OCI-LY7 (cell line): ENCODE results near the gene GRID1. TPM values are rescaled to one million over a fixed set of nuclear protein-coding genes. Genes with fewer than 3 reads are reported as not detected.

Experiments
- BruUV-seq: library from RNA; stranded (reverse); fragments of 400-500 nt; replicated peaks from 2 replicates; lab custom pipeline; 2021; lab: Mats Ljungman, UMichigan
- CTCF ChIA-PET: fragments of 300-600 bp; sonication (Branson Sonifier 250); formaldehyde crosslinking; loops from one replicate; lab custom pipeline; 2022; ENCODE audit warnings: antibody characterized with exemption; ENCODE audit not compliant: unreplicated experiment; lab: Charles Lee
- POLR2A ChIA-PET: fragments of 300-600 bp; sonication (Branson Sonifier 250); formaldehyde crosslinking; loops from one replicate; lab custom pipeline; 2022; ENCODE audit warnings: antibody characterized with exemption; lab: Charles Lee
- DNase-seq: peaks from one replicate; pipeline ENCODE4 v3.0.0-alpha.2; 2015; ENCODE audit warnings: low spot score
- H2AFZ ChIP-seq: fragments of 200-600 bp; sonication (generic), shearing (Covaris generic); 2 replicates; pipeline ENCODE4 v1.6.1; 2014; ENCODE audit warnings: mild to moderate bottlenecking, antibody characterized with exemption, low read length, moderate library complexity
- H3K27ac ChIP-seq: fragments of 200-600 bp; sonication (generic); 2 replicates; pipeline ENCODE4 v1.5.1; 2014; ENCODE audit warnings: mixed run types, low read depth, mild to moderate bottlenecking, moderate library complexity, low read length, inconsistent platforms; ENCODE audit not compliant: poor library complexity, severe bottlenecking
- H3K36me3 ChIP-seq: fragments of 200-600 bp; sonication (generic); 2 replicates; pipeline ENCODE4 v1.6.1; 2014; ENCODE audit warnings: mild to moderate bottlenecking, antibody characterized with exemption, low read length, moderate library complexity, mixed read lengths; ENCODE audit not compliant: insufficient read depth
- H3K4me1 ChIP-seq: fragments of 200-600 bp; sonication (generic); 2 replicates; pipeline ENCODE4 v1.5.1; 2014; ENCODE audit warnings: mild to moderate bottlenecking, low read length; ENCODE audit not compliant: insufficient read depth, poor library complexity, severe bottlenecking
- H3K4me2 ChIP-seq: fragments of 200-600 bp; sonication (generic); 2 replicates; pipeline ENCODE4 v1.6.1; 2014; ENCODE audit warnings: mild to moderate bottlenecking, low read length
- H3K4me3 ChIP-seq: fragments of 200-600 bp; sonication (generic); 2 replicates; pipeline ENCODE4 v1.5.1; 2014; ENCODE audit warnings: mild to moderate bottlenecking, low read depth, low read length; ENCODE audit not compliant: poor library complexity, severe bottlenecking
- H3K79me2 ChIP-seq: fragments of 200-600 bp; sonication (generic); 2 replicates; pipeline ENCODE4 v1.6.1; 2016; ENCODE audit warnings: low read depth, mild to moderate bottlenecking, low read length, moderate library complexity, mixed read lengths; ENCODE audit not compliant: insufficient read depth
- H3K9me2 ChIP-seq: fragments of 200-600 bp; sonication (generic); 2 replicates; pipeline ENCODE4 v1.6.1; 2016; ENCODE audit warnings: mild to moderate bottlenecking, low read length, mixed read lengths; ENCODE audit not compliant: insufficient read depth
- H3K9me3 ChIP-seq: fragments of 200-600 bp; sonication (generic); 2 replicates; pipeline ENCODE4 v1.6.1; 2014; ENCODE audit warnings: mild to moderate bottlenecking, mixed run types, low read length, mixed read lengths
- H4K20me1 ChIP-seq: fragments of 200-600 bp; sonication (generic); 2 replicates; pipeline ENCODE4 v1.6.1; 2014; ENCODE audit warnings: mild to moderate bottlenecking, antibody characterized with exemption, low read length, moderate library complexity, mixed read lengths; ENCODE audit not compliant: insufficient read depth
- EZH2phosphoT487 ChIP-seq: fragments of 200-600 bp; sonication (generic); IDR thresholded peaks from 2 replicates; pipeline ENCODE4 v1.6.1; 2018; ENCODE audit warnings: low read depth, borderline replicate concordance, mild to moderate bottlenecking, mixed run types, antibody characterized with exemption, low read length, moderate library complexity, mixed read lengths
- intact Hi-C: fragments of 100-400 bp; cut with micrococcal nuclease; formaldehyde crosslinking; loops from one replicate; pipeline ENCODE4 v1.10.0; 2022; ENCODE audit not compliant: unreplicated experiment
- total RNA-seq, 2 experiments: library from RNA; depleted of rRNA in 1 of 2; stranded (reverse); fragments of >200 nt in 1 of 2; shearing (Covaris generic) in 1 of 2; gene quantifications; 2 replicates each; pipeline ENCODE4 v1.2.3, GENCODE V29; 2014 to 2022
- TF ChIP-seq, protein P1 (sequence below): fragments of 200-600 bp; sonication (generic); conservative IDR thresholded peaks from 2 replicates; pipeline ENCODE4 v1.5.1; 2014; ENCODE audit warnings: mild to moderate bottlenecking, antibody characterized with exemption, low read length, moderate library complexity, mixed read lengths

GRID1 gene
- total RNA-seq, 2 experiments from 2014 or later = 1.6 to 3.7 TPM

DNA sequence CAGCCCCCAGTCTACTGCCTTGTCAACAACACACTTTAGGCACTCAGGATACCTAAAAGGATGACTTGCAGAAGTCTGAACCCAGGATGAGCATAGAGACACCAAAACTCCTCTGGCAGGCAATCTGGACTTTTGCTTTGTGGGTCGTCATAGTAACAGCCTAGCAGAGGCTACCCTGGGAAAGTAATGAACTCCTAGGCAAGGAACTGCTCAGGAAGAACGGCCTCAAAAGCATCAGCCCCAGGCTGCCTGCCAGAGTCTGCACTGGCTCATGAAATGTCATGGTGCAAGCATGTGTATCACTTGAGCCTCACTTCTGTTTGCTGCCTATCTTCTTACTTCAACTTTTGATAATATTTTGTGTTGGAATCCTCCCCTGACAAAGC lies 715.1 kb downstream of the GRID1 start:
- Histone ChIP-seq H4K20me1 (no peaks in the 10 kb centered on the region), H3K4me1 (no peaks in the 10 kb centered on the region), H3K4me2 (no peak overlapping the region), H3K36me3 (no peaks in the 10 kb centered on the region), H2AFZ (no peak overlapping the region), H3K27ac (no peak overlapping the region), H3K9me3 (no peaks in the 10 kb centered on the region), H3K4me3 (no peak overlapping the region), H3K79me2 (no peaks in the 10 kb centered on the region), H3K9me2 (no peaks in the 10 kb centered on the region)
- no peak for DNase-seq
- BruUV-seq = no TSS peak
- intact Hi-C loops = no loop called here
- ChIA-PET POLR2A (no interaction called here), CTCF (no interaction called here)
- TF ChIP-seq, protein P1, sequence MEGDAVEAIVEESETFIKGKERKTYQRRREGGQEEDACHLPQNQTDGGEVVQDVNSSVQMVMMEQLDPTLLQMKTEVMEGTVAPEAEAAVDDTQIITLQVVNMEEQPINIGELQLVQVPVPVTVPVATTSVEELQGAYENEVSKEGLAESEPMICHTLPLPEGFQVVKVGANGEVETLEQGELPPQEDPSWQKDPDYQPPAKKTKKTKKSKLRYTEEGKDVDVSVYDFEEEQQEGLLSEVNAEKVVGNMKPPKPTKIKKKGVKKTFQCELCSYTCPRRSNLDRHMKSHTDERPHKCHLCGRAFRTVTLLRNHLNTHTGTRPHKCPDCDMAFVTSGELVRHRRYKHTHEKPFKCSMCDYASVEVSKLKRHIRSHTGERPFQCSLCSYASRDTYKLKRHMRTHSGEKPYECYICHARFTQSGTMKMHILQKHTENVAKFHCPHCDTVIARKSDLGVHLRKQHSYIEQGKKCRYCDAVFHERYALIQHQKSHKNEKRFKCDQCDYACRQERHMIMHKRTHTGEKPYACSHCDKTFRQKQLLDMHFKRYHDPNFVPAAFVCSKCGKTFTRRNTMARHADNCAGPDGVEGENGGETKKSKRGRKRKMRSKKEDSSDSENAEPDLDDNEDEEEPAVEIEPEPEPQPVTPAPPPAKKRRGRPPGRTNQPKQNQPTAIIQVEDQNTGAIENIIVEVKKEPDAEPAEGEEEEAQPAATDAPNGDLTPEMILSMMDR = no peak
- TF ChIP-seq EZH2phosphoT487 = no peak

DNA sequence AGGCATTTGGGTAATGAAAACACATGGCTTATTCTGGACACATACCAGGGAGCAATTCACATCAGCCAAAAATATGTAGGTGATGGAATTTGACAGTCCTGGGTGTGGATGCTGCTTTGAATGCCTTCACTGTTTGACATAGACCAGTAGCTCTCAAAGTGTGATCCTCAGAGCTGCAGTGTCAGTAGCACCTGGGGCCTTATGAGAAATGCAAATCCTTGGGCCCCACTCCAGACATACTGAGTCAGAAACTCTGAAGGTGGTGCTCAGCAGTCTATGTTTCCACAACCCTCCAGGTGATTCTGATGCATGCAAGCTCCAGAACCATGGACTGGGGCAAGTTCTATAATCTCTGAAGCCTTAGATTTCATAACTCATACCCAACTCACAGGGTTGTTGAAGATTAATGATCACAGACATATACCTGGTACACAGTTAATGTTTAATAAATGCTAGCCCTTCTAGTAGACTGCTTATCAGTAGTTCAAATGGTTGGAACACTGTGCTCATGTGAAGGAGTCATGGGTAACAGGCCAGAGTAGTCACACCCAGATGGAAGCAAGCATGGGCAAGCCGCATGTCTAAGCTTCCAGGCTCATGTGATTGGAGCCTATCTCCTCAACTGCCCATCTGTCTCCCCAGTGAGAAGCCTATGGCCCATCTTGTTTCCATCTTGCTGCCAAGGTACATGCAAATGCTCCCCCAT lies 715.7 kb downstream of the GRID1 start:
- H2AFZ ChIP-seq = no peak overlapping the region
- no peaks in the 10 kb centered on the region for H3K9me3 ChIP-seq
- H3K9me2 ChIP-seq = no peaks in the 10 kb centered on the region
- DNase-seq = no peak
- no peak overlapping the region for H3K4me3 ChIP-seq
- H3K4me1 ChIP-seq = no peaks in the 10 kb centered on the region
- no TSS peak for BruUV-seq
- no peak overlapping the region for H3K4me2 ChIP-seq
- H3K36me3 ChIP-seq = no peaks in the 10 kb centered on the region
- CTCF ChIA-PET = no interaction called here
- POLR2A ChIA-PET = no interaction called here
- H4K20me1 ChIP-seq = no peaks in the 10 kb centered on the region
- no peaks in the 10 kb centered on the region for H3K79me2 ChIP-seq
- TF ChIP-seq, protein P1 = no peak
- no peak for TF ChIP-seq EZH2phosphoT487
- intact Hi-C loops = no loop called here
- no peak overlapping the region for H3K27ac ChIP-seq

DNA sequence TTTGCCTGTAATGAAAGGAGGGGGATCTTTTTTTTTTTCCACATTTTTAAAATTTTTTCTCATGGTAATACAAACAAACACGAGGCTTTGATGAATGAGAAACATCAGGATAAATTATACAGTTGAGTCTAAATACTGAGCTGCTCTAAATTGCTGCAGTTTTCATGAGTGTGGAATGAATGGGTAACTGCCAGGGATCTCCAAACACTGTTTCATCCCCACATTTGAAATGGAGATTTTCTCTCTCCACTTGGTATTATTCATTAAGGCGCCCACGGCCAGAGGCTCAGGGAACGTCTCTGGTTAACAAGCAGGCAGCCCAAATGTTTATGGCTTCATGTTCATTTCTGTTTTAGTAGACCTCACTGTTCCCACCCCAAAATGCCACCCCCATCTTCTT lies 717.1 kb downstream of the GRID1 start:
- BruUV-seq = no TSS peak

More for the DNA sequence above, 717.1 kb downstream of the GRID1 start:
- no peaks in the 10 kb centered on the region for H3K9me2 ChIP-seq
- no peak for DNase-seq
- H3K27ac ChIP-seq = no peak overlapping the region
- H3K9me3 ChIP-seq = no peaks in the 10 kb centered on the region
- ChIA-PET POLR2A (interaction anchor here (0.7 kb wide), 1 partner anchor 16 kb away, joined by 3 read pairs; no protein-coding TSS in a partner anchor), CTCF (no interaction called here)
- no peaks in the 10 kb centered on the region for H3K4me1 ChIP-seq
- H3K4me2 ChIP-seq = no peak overlapping the region
- TF ChIP-seq EZH2phosphoT487 = no peak
- TF ChIP-seq, protein P1 = no peak
- H3K79me2 ChIP-seq = no peaks in the 10 kb centered on the region
- intact Hi-C loops = no loop called here
- no peak overlapping the region for H2AFZ ChIP-seq
- H4K20me1 ChIP-seq = no peaks in the 10 kb centered on the region
- H3K4me3 ChIP-seq = no peak overlapping the region
- H3K36me3 ChIP-seq = no peaks in the 10 kb centered on the region
